GM18870 (cell line): ENCODE results near the gene FBL.
"Not testable (repeated sequence)": the region's sequence is repeated elsewhere in the genome, so short reads cannot be mapped to it uniquely, and the experiment has no call there.

ENCODE experiments used
- ATAC-seq: cut with Tn5 transposase; IDR thresholded peaks from one replicate; pipeline ENCODE4 v1.9.1; 2021; ENCODE audit warnings: moderate library complexity; ENCODE audit not compliant: unreplicated experiment

The FBL gene

GRCh38 chr19:39845933-39846677 lies at the start of gene FBL:
Gene FBL (minus strand): TSS chr19:39846379. CDS start chr19:39846300, 79 bp downstream.
- peak; percentile 71 for ATAC-seq

GRCh38 chr19:39895096-39895495 lies 48.9 kb upstream of the FBL start:
- ATAC-seq = not testable (repeated sequence)

- ATAC-seq = not testable (repeated sequence)
Observed at GRCh38 chr19:39894236-39894606, 48.0 kb upstream of the FBL start.

- not testable (repeated sequence) for ATAC-seq
Observed at GRCh38 chr19:39893366-39894235, 47.4 kb upstream of the FBL start.

- ATAC-seq = not testable (repeated sequence)
Observed at GRCh38 chr19:39892506-39892902, 46.3 kb upstream of the FBL start.

- ATAC-seq = not testable (repeated sequence)
Observed at GRCh38 chr19:39891660-39892505, 45.7 kb upstream of the FBL start.

GRCh38 chr19:39890755-39891551 lies 44.8 kb upstream of the FBL start:
- ATAC-seq = no peak

GRCh38 chr19:39889872-39890754 lies 43.9 kb upstream of the FBL start:
- ATAC-seq = not testable (repeated sequence)

- ATAC-seq = not testable (repeated sequence)
Observed at GRCh38 chr19:39887456-39887951, 41.3 kb upstream of the FBL start.

GRCh38 chr19:39885821-39886554 lies 39.8 kb upstream of the FBL start:
- ATAC-seq = not testable (repeated sequence)

- not testable (repeated sequence) for ATAC-seq
Observed at GRCh38 chr19:39884721-39885120, 38.5 kb upstream of the FBL start.

- ATAC-seq = not testable (repeated sequence)
Observed at GRCh38 chr19:39882645-39883044, 36.5 kb upstream of the FBL start.

- ATAC-seq = not testable (repeated sequence)
Observed at GRCh38 chr19:39881495-39882110, 35.4 kb upstream of the FBL start.

- ATAC-seq = not testable (repeated sequence)
Observed at GRCh38 chr19:39880241-39880640, 34.1 kb upstream of the FBL start.

GRCh38 chr19:39879796-39880195 lies 33.6 kb upstream of the FBL start:
- ATAC-seq = not testable (repeated sequence)

- ATAC-seq = not testable (repeated sequence)
Observed at GRCh38 chr19:39878866-39879265, 32.7 kb upstream of the FBL start.

GRCh38 chr19:39878398-39878797 lies 32.2 kb upstream of the FBL start:
- no peak for ATAC-seq

- not testable (repeated sequence) for ATAC-seq
Observed at GRCh38 chr19:39877982-39878381, 31.8 kb upstream of the FBL start.
